Measurements from ENCODE around the gene ITPR1.

DNA sequence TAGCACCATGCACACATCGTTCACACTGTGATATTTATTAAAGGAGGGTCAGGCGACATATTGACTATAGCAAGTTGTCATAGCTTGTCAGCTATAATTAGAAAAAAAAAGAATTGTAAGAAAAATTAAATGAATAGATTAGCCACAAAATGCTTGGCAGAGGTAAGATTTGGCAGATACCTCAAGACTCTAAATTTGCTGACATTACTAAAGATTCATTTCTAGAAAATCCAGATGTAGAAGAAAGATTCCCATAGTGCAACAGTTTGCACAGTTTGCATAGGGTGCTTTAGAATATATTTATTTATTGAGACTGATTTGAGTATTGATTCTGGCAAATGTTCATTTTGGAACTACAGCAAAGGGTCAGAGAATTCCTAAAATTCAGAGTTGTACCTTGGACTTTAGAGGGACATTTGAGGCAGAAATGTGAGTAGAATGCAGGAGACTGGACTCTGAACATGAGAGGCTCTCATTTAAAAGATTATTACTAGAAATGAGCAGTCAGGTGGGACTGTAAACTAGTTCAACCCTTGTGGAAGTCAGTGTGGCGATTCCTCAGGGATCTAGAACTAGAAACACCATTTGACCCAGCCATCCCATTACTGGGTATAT is 384.1 kb downstream of the ITPR1 start:
- TF ChIP-seq SIN3A (IDR thresholded peaks at IDR 0.05; ENCODE audit: borderline replicate concordance, insufficient read depth, low read length), result no peak
- TF ChIP-seq POLR2AphosphoS5 (IDR thresholded peaks at IDR 0.05; ENCODE audit: low read depth, low read length), result no peak
- TF ChIP-seq FOXP2 (optimal IDR thresholded peaks at IDR 0.05; ENCODE audit: borderline replicate concordance, extremely low read depth, extremely low read length, insufficient read depth), result no peak
- TF ChIP-seq, protein P1, sequence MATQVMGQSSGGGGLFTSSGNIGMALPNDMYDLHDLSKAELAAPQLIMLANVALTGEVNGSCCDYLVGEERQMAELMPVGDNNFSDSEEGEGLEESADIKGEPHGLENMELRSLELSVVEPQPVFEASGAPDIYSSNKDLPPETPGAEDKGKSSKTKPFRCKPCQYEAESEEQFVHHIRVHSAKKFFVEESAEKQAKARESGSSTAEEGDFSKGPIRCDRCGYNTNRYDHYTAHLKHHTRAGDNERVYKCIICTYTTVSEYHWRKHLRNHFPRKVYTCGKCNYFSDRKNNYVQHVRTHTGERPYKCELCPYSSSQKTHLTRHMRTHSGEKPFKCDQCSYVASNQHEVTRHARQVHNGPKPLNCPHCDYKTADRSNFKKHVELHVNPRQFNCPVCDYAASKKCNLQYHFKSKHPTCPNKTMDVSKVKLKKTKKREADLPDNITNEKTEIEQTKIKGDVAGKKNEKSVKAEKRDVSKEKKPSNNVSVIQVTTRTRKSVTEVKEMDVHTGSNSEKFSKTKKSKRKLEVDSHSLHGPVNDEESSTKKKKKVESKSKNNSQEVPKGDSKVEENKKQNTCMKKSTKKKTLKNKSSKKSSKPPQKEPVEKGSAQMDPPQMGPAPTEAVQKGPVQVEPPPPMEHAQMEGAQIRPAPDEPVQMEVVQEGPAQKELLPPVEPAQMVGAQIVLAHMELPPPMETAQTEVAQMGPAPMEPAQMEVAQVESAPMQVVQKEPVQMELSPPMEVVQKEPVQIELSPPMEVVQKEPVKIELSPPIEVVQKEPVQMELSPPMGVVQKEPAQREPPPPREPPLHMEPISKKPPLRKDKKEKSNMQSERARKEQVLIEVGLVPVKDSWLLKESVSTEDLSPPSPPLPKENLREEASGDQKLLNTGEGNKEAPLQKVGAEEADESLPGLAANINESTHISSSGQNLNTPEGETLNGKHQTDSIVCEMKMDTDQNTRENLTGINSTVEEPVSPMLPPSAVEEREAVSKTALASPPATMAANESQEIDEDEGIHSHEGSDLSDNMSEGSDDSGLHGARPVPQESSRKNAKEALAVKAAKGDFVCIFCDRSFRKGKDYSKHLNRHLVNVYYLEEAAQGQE (IDR thresholded peaks at IDR 0.05; ENCODE audit: insufficient read depth in 1 of 2, low read depth in 2 of 2, low read length in 2 of 2), result no peak
- no peak for TF ChIP-seq TAF1 (IDR thresholded peaks at IDR 0.05; ENCODE audit: borderline replicate concordance, insufficient read depth, low read length)

Measured in PFSK-1 (cell line).